Common myeloid progenitor, CD34-positive (primary cell): ENCODE data around the gene KLK5.

Experiments
- CTCF ChIA-PET: fragments of 350-600 bp; sonication (Branson Sonifier 250); formaldehyde crosslinking; loops from one replicate; lab custom pipeline; 2021; ENCODE audit warnings: antibody characterized with exemption; lab: Charles Lee
- POLR2A ChIA-PET: fragments of 350-600 bp; sonication (Branson Sonifier 250); formaldehyde crosslinking; loops from one replicate; lab custom pipeline; 2021; ENCODE audit warnings: antibody characterized with exemption; lab: Charles Lee
- DNase-seq, 3 donors: peaks; one replicate each; pipeline versions ENCODE4 v3.0.0 to v3.0.0-alpha.2; 2013
- H3K27ac ChIP-seq, 2 experiments: 1 replicate in 1 of 2; 2 replicates in 1 of 2; pipeline ENCODE4 v1.7.0; 2013; ENCODE audit warnings: inconsistent platforms in 2 of 2, low read length in 2 of 2, mild to moderate bottlenecking in 2 of 2, low read depth in 1 of 2, moderate library complexity in 1 of 2; ENCODE audit not compliant: severe bottlenecking in 2 of 2, insufficient read depth in 1 of 2, poor library complexity in 1 of 2
- H3K27me3 ChIP-seq, 5 experiments: replicated peaks in 2 of 5; 1 replicate in 3 of 5; 2 replicates in 2 of 5; pipeline versions ENCODE4 v1.6.1 to v1.7.0; 2013; ENCODE audit warnings: low read length in 4 of 5, mild to moderate bottlenecking in 2 of 5, moderate library complexity in 2 of 5, inconsistent platforms in 1 of 5; ENCODE audit not compliant: insufficient read depth in 5 of 5, control insufficient read depth in 4 of 5
- H3K36me3 ChIP-seq, 4 experiments: 1 replicate in 2 of 4; 2 replicates in 2 of 4; pipeline versions ENCODE4 v1.6.1 to v1.7.0; 2013; ENCODE audit warnings: low read length in 3 of 4, control low read depth in 1 of 4, mild to moderate bottlenecking in 1 of 4; ENCODE audit not compliant: control insufficient read depth in 4 of 4, insufficient read depth in 4 of 4
- H3K4me1 ChIP-seq, 4 experiments: 1 replicate in 3 of 4; 2 replicates in 1 of 4; pipeline versions ENCODE4 v1.6.1 to v1.7.1; 2013; ENCODE audit warnings: low read length in 3 of 4, mild to moderate bottlenecking in 3 of 4, control low read depth in 1 of 4, inconsistent platforms in 1 of 4, moderate library complexity in 1 of 4; ENCODE audit not compliant: control insufficient read depth in 4 of 4, insufficient read depth in 4 of 4; ENCODE audit errors: control extremely low read depth in 1 of 4
- H3K4me3 ChIP-seq, 7 experiments: 1 replicate in 4 of 7; 2 replicates in 3 of 7; pipeline versions ENCODE4 v1.5.1 to v1.7.0; 2013; ENCODE audit warnings: mild to moderate bottlenecking in 7 of 7, low read length in 6 of 7, moderate library complexity in 6 of 7, inconsistent platforms in 2 of 7, low read depth in 2 of 7, control low read depth in 1 of 7; ENCODE audit not compliant: insufficient read depth in 4 of 7, control insufficient read depth in 1 of 7; ENCODE audit errors: extremely low read depth in 1 of 7
- H3K9me3 ChIP-seq, 5 experiments: 1 replicate in 4 of 5; 2 replicates in 1 of 5; pipeline versions ENCODE4 v1.6.1 to v1.7.1; 2013; ENCODE audit warnings: low read length in 4 of 5, mild to moderate bottlenecking in 2 of 5, inconsistent platforms in 1 of 5, low read depth in 1 of 5, moderate library complexity in 1 of 5; ENCODE audit not compliant: control insufficient read depth in 4 of 5, insufficient read depth in 2 of 5; ENCODE audit errors: control extremely low read depth in 1 of 5
- WGBS: methylation state at CpG from one replicate; pipeline ENCODE4 v1.1.5; 2013; ENCODE audit not compliant: insufficient coverage; 5-methylcytosine and 5-hydroxymethylcytosine counted together

Gene KLK5

DNA sequence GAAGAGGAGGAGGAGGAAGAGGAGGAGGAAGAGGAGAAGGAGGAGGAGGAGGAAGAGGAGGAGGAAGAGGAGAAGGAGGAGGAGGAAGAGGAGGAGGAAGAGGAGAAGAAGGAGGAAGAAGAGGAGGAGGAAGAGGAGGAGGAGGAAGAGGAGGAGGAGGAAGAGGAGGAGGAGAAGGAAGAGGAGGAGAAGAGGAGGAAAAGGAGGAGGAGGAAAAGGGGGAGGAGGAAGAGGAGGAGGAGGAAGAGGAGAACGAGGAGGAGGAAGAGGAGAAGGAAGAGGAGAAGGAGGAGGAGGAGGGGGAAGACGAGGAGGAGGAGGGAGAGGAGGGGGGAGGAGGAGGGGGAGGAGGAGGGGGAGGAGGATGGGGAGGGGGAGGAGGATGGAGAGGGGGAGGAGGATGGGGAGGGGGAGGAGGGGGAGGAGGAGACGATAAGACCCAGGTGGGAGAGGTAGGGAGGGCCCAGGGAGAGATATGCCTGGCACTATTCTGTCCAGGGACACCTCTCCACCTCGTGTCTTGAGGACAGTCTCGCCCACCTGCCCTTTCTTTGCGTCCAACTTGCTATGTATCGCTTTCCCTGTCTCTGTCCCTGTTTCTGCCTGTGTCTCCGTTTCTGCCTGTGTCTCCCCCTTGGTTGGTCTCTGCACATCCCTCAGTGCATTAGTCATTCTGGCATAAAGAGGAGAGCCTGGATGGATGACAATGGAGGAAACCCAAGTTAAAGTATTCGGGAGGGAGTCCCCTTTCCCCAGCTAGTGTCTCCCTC is 7.1 kb upstream of the KLK5 start:
- ChIA-PET CTCF (interaction anchor here (1.0 kb wide), 1 partner anchor 38 kb away, joined by 3 read pairs; no protein-coding TSS in a partner anchor), POLR2A (interaction anchor here (0.6 kb wide), 1 partner anchor 85 kb away, joined by 3 read pairs; no protein-coding TSS in a partner anchor)
- DNase-seq = peak in 2 of 3 donors; percentile 12
- H3K36me3 ChIP-seq = no peaks in the 10 kb centered on the region
- H3K9me3 ChIP-seq = peaks cover 0 to 4% (median 0%) of the 10 kb centered on the region in 5 experiments
- no peak overlapping the region for H3K27ac ChIP-seq
- H3K4me1 ChIP-seq = no peaks in the 10 kb centered on the region
- WGBS = 78% methylated on average over 4 of the region's 9 CpGs
- peaks cover 0 to 33% (median 2%) of the 10 kb centered on the region in 5 experiments for H3K27me3 ChIP-seq
- H3K4me3 ChIP-seq = no peak overlapping the region

DNA sequence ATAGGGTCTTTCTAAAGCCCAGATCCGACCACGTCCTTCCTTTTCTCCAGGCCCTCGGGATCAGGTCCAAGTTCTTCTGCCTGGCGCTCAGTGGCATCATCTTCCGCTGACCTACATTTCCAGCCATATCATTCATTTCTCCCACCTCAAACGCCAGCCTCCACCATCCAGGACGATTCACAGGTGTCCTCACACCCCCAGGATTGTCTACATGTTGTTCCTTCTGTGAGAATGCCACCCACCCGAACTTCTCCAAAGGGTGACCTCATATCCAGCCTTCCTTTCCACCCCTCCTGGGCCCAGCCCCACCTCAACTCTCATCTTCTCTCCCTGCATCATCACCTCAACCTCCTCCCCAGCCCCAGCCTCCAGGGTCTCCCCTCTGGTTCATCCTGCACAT is 4.7 kb upstream of the KLK5 start:
- ChIA-PET CTCF (no interaction called here), POLR2A (no interaction called here)
- DNase-seq = no peak
- 68% methylated on average over 8 of the region's 8 CpGs for WGBS
- Histone ChIP-seq H3K27ac (no peak overlapping the region), H3K4me1 (no peaks in the 10 kb centered on the region), H3K27me3 (peaks cover 0 to 36% (median 2%) of the 10 kb centered on the region in 5 experiments), H3K9me3 (peaks cover 0 to 4% (median 0%) of the 10 kb centered on the region in 5 experiments), H3K36me3 (no peaks in the 10 kb centered on the region), H3K4me3 (no peak overlapping the region)

DNA sequence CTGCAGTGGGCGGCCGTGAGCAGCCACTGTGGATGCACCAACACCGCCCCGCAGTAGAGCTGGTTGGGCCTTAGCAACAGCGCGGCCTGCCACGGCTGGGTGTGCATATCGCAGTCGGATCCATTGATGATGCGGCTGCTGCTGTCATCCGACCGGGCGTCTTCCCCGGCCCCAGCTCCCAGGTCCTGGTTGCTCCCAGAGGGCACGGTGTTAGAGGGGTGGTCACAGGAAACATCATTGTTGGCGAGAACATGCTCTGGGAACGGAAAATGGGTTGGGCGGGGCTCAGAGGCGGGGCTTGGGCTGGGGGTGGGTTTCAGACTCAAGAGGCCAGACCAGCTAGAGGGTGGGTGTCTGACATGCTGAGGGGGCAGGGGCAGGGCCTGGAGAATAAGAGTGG is 3.0 kb downstream of the KLK5 start:
- Histone ChIP-seq H3K4me1 (no peaks in the 10 kb centered on the region), H3K27ac (no peak overlapping the region), H3K4me3 (no peak overlapping the region), H3K36me3 (no peaks in the 10 kb centered on the region), H3K27me3 (peaks cover 0 to 45% (median 4%) of the 10 kb centered on the region in 5 experiments), H3K9me3 (no peaks in the 10 kb centered on the region)
- POLR2A ChIA-PET = no interaction called here
- WGBS = 68% methylated on average over 18 of the region's 19 CpGs
- DNase-seq = no peak
- CTCF ChIA-PET = no interaction called here

DNA sequence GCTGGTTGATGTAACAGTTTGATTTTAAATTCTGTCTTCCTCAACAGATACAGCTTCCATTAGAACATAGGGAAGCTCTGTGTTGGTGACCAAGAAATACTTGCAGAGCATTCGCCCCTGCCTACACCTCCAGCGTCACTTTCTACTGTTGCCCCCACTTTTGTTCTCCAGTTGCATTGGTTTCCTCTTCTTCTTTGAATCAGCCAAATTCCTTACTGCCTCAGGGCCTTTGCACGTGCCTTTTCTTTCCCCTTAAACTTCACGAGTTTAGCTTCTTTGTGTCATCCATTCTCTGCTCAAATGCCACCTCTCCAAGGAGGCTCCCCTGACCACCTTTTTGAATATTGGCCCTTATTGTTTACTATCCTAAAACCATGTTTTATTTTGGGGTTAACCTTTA is 5.7 kb downstream of the KLK5 start:
- CTCF ChIA-PET = no interaction called here
- no peak for DNase-seq
- Histone ChIP-seq H3K4me1 (no peaks in the 10 kb centered on the region), H3K9me3 (peaks cover 0 to under 1% (median 0%) of the 10 kb centered on the region in 5 experiments), H3K36me3 (no peaks in the 10 kb centered on the region), H3K4me3 (no peak overlapping the region), H3K27me3 (peaks cover 0 to 24% (median 2%) of the 10 kb centered on the region in 5 experiments), H3K27ac (no peak overlapping the region)
- POLR2A ChIA-PET = no interaction called here
- 87% methylated on average over 4 of the region's 4 CpGs for WGBS

DNA sequence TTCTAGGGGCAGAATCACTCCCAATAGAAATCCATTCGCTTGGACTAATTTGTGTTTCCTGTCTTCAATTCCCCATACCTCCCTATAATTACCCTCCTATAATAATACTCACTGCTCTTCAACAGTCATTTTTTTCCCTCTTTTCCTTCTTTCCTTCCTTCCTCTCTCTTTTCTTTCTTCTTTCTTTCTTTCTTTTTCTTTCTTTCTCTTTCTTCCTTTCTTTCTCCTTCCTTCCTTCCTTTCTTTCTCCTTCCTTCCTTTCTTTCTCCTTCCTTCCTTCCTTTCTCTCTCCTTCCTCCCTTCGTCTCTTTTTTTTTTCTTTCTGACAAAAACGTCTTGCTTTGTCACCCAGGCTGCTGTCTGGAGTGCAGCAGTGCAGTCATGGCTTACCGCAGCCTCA is 8.0 kb downstream of the KLK5 start:
- Histone ChIP-seq H3K4me1 (no peaks in the 10 kb centered on the region), H3K27me3 (peaks cover 0 to 15% (median 2%) of the 10 kb centered on the region in 5 experiments), H3K9me3 (peaks cover 0 to 2% (median 0%) of the 10 kb centered on the region in 5 experiments), H3K27ac (no peak overlapping the region), H3K36me3 (no peaks in the 10 kb centered on the region), H3K4me3 (no peak overlapping the region)
- no peak for DNase-seq
- WGBS = 52% methylated on average over 4 of the region's 4 CpGs
- CTCF ChIA-PET = interaction anchor here (0.6 kb wide), 1 partner anchor 40 kb away, joined by 3 read pairs; no protein-coding TSS in a partner anchor
- POLR2A ChIA-PET = no interaction called here

DNA sequence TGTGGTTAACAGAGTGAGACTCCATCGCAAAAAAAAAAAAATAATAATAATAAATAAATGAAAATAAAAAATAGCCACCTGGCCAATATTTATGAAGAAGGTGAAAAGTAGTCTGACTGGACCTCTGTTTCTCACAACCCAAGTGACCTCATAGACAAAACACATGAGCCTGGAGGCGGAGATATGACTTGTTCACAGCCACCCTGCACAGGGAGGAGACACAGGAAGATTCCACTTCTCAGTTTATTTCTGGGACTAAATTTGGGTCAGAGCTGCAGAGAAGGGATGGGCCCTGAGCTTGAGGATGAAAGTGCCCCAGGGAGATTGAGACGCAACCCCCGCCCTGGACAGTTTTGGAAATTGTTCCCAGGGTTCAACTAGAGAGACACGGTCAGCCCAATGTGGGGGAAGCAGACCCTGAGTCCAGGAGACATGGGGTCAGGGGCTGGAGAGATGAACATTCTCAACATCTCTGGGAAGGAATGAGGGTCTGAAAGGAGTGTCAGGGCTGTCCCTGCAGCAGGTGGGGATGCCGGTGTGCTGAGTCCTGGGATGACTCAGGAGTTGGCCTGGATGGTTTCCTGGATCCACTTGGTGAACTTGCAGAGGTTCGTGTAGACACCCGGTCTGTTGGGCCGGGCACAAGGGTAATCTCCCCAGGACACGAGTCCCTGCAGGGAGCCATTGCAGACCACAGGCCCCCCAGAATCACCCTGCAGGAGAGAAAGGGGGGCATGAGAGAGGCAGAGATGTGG is 9.6 kb downstream of the KLK5 start:
- POLR2A ChIA-PET = no interaction called here
- CTCF ChIA-PET = no interaction called here
- Histone ChIP-seq H3K4me3 (no peak overlapping the region), H3K27me3 (peaks cover 0 to 12% (median 2%) of the 10 kb centered on the region in 5 experiments), H3K27ac (no peak overlapping the region), H3K4me1 (no peaks in the 10 kb centered on the region), H3K36me3 (no peaks in the 10 kb centered on the region), H3K9me3 (peaks cover 0 to 4% (median 0%) of the 10 kb centered on the region in 5 experiments)
- 93% methylated on average over 6 of the region's 10 CpGs for WGBS
- no peak for DNase-seq

DNA sequence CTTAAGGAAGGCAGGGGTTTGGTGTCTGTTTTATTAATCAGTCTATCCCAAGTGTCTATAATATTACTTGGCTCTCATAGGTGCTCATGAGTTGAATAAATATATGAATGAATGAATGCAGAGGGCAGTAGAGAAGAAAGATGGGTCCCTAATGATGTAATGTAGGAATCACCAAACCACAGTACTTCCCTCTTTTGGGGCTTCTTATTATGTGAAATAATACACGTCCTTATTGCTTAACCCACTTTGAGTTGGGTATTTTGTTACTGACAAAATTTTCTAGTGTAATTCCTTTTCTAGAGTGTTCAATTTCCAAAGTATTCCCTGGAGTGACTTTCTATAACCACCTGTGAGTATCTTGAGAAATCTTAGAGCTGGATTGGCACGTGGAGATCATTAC is 13.2 kb downstream of the KLK5 start:
- H3K27ac ChIP-seq = no peak overlapping the region
- no peak for DNase-seq
- CTCF ChIA-PET = no interaction called here
- H3K27me3 ChIP-seq = peaks cover 0 to 17% (median 0%) of the 10 kb centered on the region in 5 experiments
- no peaks in the 10 kb centered on the region for H3K4me1 ChIP-seq
- POLR2A ChIA-PET = no interaction called here
- H3K36me3 ChIP-seq = no peaks in the 10 kb centered on the region
- H3K4me3 ChIP-seq = no peak overlapping the region
- WGBS = no CpG with 5 or more reads among the region's 2 CpGs
- peaks cover 0 to 4% (median 0%) of the 10 kb centered on the region in 5 experiments for H3K9me3 ChIP-seq
